SK-N-MC (cell line): ENCODE measurements around the gene SEMA3D.

Experiments used
- EZH2 ChIP-seq: fragments of 200-600 bp; sonication (generic); IDR thresholded peaks from one replicate; pipeline ENCODE4 v1.6.1; 2017; ENCODE audit warnings: antibody characterized with exemption
- FOXP2 ChIP-seq: optimal IDR thresholded peaks from 2 replicates; pipeline ENCODE3; 2011; ENCODE audit warnings: mild to moderate bottlenecking, moderate library complexity; ENCODE audit not compliant: insufficient read depth; ENCODE audit errors: extremely low read length, control extremely low read depth
- POLR2AphosphoS5 ChIP-seq: IDR thresholded peaks from 2 replicates; pipeline ENCODE4 v1.6.1; 2012; ENCODE audit warnings: mild to moderate bottlenecking, low read depth, low read length, borderline replicate concordance

DNA sequence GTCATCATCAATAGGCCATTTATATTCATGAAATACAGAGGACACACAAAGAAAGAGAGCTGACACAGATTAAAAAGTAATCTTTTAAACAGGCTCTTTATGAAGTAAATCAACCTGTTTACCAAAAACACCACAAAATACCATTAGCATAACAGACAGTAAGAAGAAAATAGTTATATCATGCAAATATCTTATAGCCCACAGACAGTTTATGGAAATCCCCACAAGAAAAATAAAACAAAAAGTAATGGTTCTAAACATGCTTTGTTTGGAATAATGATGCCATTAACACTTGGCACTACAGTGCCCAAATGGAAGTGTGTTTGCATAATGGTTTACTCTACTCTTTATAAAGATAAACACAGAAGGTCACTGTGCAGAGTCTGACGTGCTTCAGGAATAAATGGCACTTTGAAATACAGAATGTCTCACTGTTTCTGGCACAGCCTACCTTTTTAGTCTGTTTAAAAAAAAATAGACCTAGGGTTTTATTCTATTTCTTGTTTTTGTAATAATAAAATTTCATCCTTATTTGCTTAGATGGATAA is 30.1 kb downstream of the SEMA3D start:
- TF ChIP-seq EZH2 (no peak), POLR2AphosphoS5 (no peak), FOXP2 (no peak)
